ENCODE data around the gene APRT. TPM values are rescaled to one million over a fixed set of nuclear protein-coding genes. Genes with fewer than 3 reads are reported as not detected.

APRT gene
- total RNA-seq, 1 experiment from 2014 or later: 350 TPM

GRCh38 chr16:88820385-88821025, 8.8 kb upstream of the APRT start:
- POLR2A ChIA-PET (ENCODE audit: unreplicated experiment): no interaction called here
- BruUV-seq (replicated peaks): no TSS peak
- ATAC-seq (no peak), DNase-seq (no peak)
- H3K9ac ChIP-seq (ENCODE audit: low read length): no peak overlapping the region
- intact Hi-C loops (cut with micrococcal nuclease): no loop called here
- H4K20me1 ChIP-seq (ENCODE audit: low read length): no peaks in the 10 kb centered on the region
- H3K4me2 ChIP-seq (ENCODE audit: low read length): no peak overlapping the region
- H3F3A ChIP-seq (ENCODE audit: low read length, unreplicated experiment): no peaks in the 10 kb centered on the region
- no peaks in the 10 kb centered on the region for H3K9me3 ChIP-seq (ENCODE audit: low read length)
- no peaks in the 10 kb centered on the region for H3K36me3 ChIP-seq (ENCODE audit: low read depth, low read length)
- H3K4me1 ChIP-seq (ENCODE audit: insufficient read depth, low read length): no peaks in the 10 kb centered on the region
- TF ChIP-seq CTCF (conservative IDR thresholded peaks at IDR 0.05; ENCODE audit: low read depth, low read length) (no peak), EZH2 (IDR thresholded peaks at IDR 0.05; ENCODE audit: low read length, unreplicated experiment) (no peak), EZH2phosphoT487 (IDR thresholded peaks at IDR 0.05; ENCODE audit: borderline replicate concordance, low read length) (no peak)
- no peaks in the 10 kb centered on the region for H3K27me3 ChIP-seq (ENCODE audit: low read length)
- CTCF ChIA-PET: no interaction called here
- H3K9me2 ChIP-seq (replicated peaks; ENCODE audit: low read length): no peaks in the 10 kb centered on the region
- H3K27ac ChIP-seq (ENCODE audit: low read length): no peak overlapping the region
- H3K79me2 ChIP-seq (ENCODE audit: low read length): no peaks in the 10 kb centered on the region
- no peak overlapping the region for H3K4me3 ChIP-seq (ENCODE audit: low read length)
- H2AFZ ChIP-seq (ENCODE audit: low read length): no peak overlapping the region

GRCh38 chr16:88819126-88819525, 7.4 kb upstream of the APRT start:
- Histone ChIP-seq H3F3A (ENCODE audit: low read length, unreplicated experiment) (no peaks in the 10 kb centered on the region), H4K20me1 (ENCODE audit: low read length) (no peaks in the 10 kb centered on the region), H3K27ac (ENCODE audit: low read length) (no peak overlapping the region), H3K4me1 (ENCODE audit: insufficient read depth, low read length) (no peaks in the 10 kb centered on the region), H3K36me3 (ENCODE audit: low read depth, low read length) (no peaks in the 10 kb centered on the region), H2AFZ (ENCODE audit: low read length) (no peak overlapping the region), H3K9me3 (ENCODE audit: low read length) (no peaks in the 10 kb centered on the region), H3K4me2 (ENCODE audit: low read length) (no peak overlapping the region), H3K27me3 (ENCODE audit: low read length) (no peaks in the 10 kb centered on the region), H3K79me2 (ENCODE audit: low read length) (no peaks in the 10 kb centered on the region), H3K9me2 (replicated peaks; ENCODE audit: low read length) (no peaks in the 10 kb centered on the region), H3K9ac (ENCODE audit: low read length) (no peak overlapping the region), H3K4me3 (ENCODE audit: low read length) (no peak overlapping the region)
- TF ChIP-seq CTCF (conservative IDR thresholded peaks at IDR 0.05; ENCODE audit: low read depth, low read length) (no peak), EZH2phosphoT487 (IDR thresholded peaks at IDR 0.05; ENCODE audit: borderline replicate concordance, low read length) (no peak), EZH2 (IDR thresholded peaks at IDR 0.05; ENCODE audit: low read length, unreplicated experiment) (no peak)
- no TSS peak for BruUV-seq (replicated peaks)
- ChIA-PET CTCF (no interaction called here), POLR2A (ENCODE audit: unreplicated experiment) (no interaction called here)
- intact Hi-C loops (cut with micrococcal nuclease): loop anchor here (10.0 kb wide), 1 partner anchor 346 kb away; no protein-coding TSS in a partner anchor
- DNase-seq (no peak), ATAC-seq (no peak)

GRCh38 chr16:88818575-88818874, 6.8 kb upstream of the APRT start:
- no TSS peak for BruUV-seq (replicated peaks)
- no peak overlapping the region for H3K27ac ChIP-seq (ENCODE audit: low read length)
- no peak overlapping the region for H3K4me2 ChIP-seq (ENCODE audit: low read length)
- H3K79me2 ChIP-seq (ENCODE audit: low read length): no peaks in the 10 kb centered on the region
- no peak overlapping the region for H3K4me3 ChIP-seq (ENCODE audit: low read length)
- no peaks in the 10 kb centered on the region for H4K20me1 ChIP-seq (ENCODE audit: low read length)
- ATAC-seq (no peak), DNase-seq (no peak)
- H3F3A ChIP-seq (ENCODE audit: low read length, unreplicated experiment): no peaks in the 10 kb centered on the region
- intact Hi-C loops (cut with micrococcal nuclease): loop anchor here (10.0 kb wide), 1 partner anchor 346 kb away; no protein-coding TSS in a partner anchor
- H3K36me3 ChIP-seq (ENCODE audit: low read depth, low read length): no peaks in the 10 kb centered on the region
- H3K9me2 ChIP-seq (replicated peaks; ENCODE audit: low read length): no peaks in the 10 kb centered on the region
- no peak for TF ChIP-seq CTCF (conservative IDR thresholded peaks at IDR 0.05; ENCODE audit: low read depth, low read length)
- TF ChIP-seq EZH2phosphoT487 (IDR thresholded peaks at IDR 0.05; ENCODE audit: borderline replicate concordance, low read length): no peak
- no peak for TF ChIP-seq EZH2 (IDR thresholded peaks at IDR 0.05; ENCODE audit: low read length, unreplicated experiment)
- no peak overlapping the region for H2AFZ ChIP-seq (ENCODE audit: low read length)
- no peak overlapping the region for H3K9ac ChIP-seq (ENCODE audit: low read length)
- ChIA-PET POLR2A (ENCODE audit: unreplicated experiment) (interaction anchor here (0.6 kb wide), 1 partner anchor 347 kb away, joined by 3 read pairs; no protein-coding TSS in a partner anchor), CTCF (no interaction called here)
- H3K9me3 ChIP-seq (ENCODE audit: low read length): no peaks in the 10 kb centered on the region
- H3K4me1 ChIP-seq (ENCODE audit: insufficient read depth, low read length): no peaks in the 10 kb centered on the region
- no peaks in the 10 kb centered on the region for H3K27me3 ChIP-seq (ENCODE audit: low read length)
